A549 treated with CORT108297 at 1 μM for 4 hours (cell line): ENCODE results near the gene ZBED6. TPM values are rescaled to one million over a fixed set of nuclear protein-coding genes. Genes with fewer than 3 reads are reported as not detected.

Experiments used
- total RNA-seq: library from RNA; stranded (reverse); fragments of 200-300 nt; extraction: Qiagen RNA extraction; gene quantifications from 5 replicates; pipeline ENCODE4 v1.2.3, GENCODE V29; 2022

The ZBED6 gene, protein sequence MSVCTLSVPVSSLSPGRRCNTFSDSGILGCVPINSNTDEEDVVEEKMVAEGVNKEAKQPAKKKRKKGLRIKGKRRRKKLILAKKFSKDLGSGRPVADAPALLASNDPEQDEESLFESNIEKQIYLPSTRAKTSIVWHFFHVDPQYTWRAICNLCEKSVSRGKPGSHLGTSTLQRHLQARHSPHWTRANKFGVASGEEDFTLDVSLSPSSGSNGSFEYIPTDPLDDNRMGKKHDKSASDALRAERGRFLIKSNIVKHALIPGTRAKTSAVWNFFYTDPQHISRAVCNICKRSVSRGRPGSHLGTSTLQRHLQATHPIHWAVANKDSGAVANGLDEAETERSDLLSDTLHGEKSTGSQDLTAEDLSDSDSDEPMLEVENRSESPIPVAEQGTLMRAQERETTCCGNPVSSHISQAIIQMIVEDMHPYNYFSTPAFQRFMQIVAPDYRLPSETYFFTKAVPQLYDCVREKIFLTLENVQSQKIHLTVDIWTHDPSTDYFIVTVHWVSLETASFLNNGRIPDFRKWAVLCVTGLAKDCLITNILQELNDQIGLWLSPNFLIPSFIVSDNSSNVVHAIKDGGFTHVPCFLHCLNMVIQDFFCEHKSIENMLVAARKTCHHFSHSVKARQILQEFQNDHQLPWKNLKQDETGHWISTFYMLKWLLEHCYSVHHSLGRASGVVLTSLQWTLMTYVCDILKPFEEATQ (N-terminal part only)
- 1.4 to 5.2 TPM (median 3.0 TPM) in 5 replicates for total RNA-seq

DNA sequence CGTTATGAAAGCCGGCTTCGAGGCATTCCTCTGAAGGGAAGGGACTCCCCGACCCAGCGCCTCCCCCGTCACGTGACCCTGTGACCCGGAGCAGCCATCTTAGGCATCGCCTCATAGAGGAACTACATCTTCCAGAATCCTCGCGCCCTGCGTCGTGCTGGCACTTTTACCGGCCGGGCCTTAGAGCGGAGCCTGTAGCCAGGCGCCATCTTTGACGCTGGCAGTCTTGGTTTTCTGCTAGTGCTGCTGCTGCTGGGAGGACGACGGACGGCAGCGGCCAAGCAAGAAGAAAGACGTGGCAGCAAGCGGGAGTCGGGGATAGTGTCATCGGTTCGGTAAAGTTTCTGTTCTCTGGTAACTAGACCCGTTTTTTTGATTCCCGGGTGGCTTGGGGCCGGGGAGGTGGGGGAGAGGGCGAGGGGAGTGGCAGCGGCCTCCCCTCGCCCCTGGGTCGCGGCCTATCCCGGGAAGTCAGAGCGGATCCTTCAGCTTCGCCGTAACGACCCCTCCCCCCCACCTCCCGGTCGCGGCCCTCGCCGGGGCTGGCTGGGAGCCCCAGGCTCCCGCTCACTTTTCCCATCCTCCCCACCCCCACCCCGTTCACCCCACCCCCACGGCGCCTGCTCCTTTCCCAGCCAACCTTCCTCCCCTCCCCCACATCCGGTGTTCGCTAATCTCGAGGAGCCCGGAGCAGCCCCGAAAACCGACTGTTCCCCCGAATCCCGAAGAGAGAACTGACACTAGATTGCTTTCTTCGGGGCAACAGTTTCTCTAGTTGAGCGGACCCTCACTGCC lies at the start of gene ZBED6, which contains the start of gene ZC3H11A:
TSS of gene ZBED6 (plus strand) at position 183 of the 795 bp plus-strand sequence. CDS start 1,900 bp downstream, outside the sequence.
TSS of gene ZC3H11A (plus strand) at position 183 of the 795 bp plus-strand sequence. CDS start 21,448 bp downstream, outside the sequence.

DNA sequence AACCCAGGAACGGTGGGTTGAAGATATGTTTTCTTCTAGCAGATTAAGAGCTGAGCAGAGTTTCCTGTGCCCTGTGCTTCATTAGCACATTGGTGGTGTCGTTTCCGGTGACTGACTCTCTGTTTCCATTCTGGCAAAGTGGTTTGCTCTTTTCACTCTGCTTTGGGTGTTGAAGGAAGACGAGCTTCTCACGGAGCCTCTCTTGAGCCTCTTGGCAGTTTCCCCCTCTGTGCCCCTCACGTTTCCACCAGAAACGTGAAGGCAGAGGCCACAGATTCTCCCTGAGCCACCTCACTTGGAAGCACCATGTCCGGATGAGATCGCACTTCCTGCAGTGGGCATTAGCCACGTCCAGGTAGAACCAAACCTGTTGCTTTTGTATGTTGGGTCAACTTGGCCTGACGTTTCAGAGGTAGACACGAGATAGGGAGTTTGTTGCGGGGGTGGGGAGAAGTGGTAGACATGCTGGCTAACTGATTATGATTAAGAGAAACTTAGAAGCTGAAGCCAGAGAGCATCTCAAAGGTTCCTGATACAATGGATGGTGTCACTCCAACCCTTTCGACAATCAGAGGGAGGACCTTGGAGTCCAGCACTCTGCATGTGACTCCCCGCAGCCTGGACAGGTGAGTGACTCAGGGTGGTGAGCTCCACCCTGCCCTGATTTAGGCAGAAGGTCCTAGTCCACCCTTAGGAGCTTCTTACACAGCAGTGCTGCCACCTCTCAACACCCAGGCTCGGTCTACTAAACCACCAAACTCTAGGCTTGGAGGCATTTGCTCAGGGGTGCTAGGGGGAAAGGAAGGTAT lies 30.2 kb upstream of the ZBED6 start, which contains the start of gene LAX1:
TSS of gene LAX1 (plus strand) at position 155 of the 809 bp plus-strand sequence. CDS start at position 538, 383 bp downstream.

Other genes with a start within 250 kb of the ZBED6 start
- gene ATP2B4, start 168.8 kb upstream of the ZBED6 start, total RNA-seq = 10.0 to 19.3 TPM (median 14.6 TPM) in 5 replicates
- gene LAX1, start 30.4 kb upstream of the ZBED6 start, total RNA-seq = not detected in 5 replicates
- 40.4 to 56.8 TPM (median 40.7 TPM) in 5 replicates for gene ZC3H11A, start within 50 bp of the ZBED6 start, total RNA-seq
- 177 to 258 TPM (median 252 TPM) in 5 replicates for gene SNRPE, start 66.0 kb downstream of the ZBED6 start, total RNA-seq